ENCODE results near the gene TBC1D14. TPM values are rescaled to one million over a fixed set of nuclear protein-coding genes. Genes with fewer than 3 reads are reported as not detected.

TBC1D14 gene
- total and polyA plus RNA-seq, 10 donors = 13.7 to 114 (median 68.4) TPM

GRCh38 chr4:7051905-7052304 is 142.3 kb downstream of the TBC1D14 start:
- intact Hi-C loops (cut with DNase I; ENCODE audit: low total_unique reads) = no loop called here
- H3K4me1 ChIP-seq = peaks cover 9 to 91% (median 48%) of the 10 kb centered on the region in 6 donors
- DNase-seq = peak; percentile 76

GRCh38 chr4:7052313-7052712 is 142.7 kb downstream of the TBC1D14 start:
- Histone ChIP-seq H3K36me3 (peaks cover 0 to 96% (median 41%) of the 10 kb centered on the region in 6 donors), H3K27me3 (replicated peaks in 1 of 7) (no peaks in the 10 kb centered on the region), H3K27ac (peak overlapping the region in 6 of 8 donors; percentile 22 to 86 (median 72)), H3K4me3 (no peak overlapping the region), H3K9me3 (no peaks in the 10 kb centered on the region), H3K4me1 (peaks cover 9 to 91% (median 44%) of the 10 kb centered on the region in 6 donors)
- peak; percentile 71 for DNase-seq
- TF ChIP-seq, protein P1, sequence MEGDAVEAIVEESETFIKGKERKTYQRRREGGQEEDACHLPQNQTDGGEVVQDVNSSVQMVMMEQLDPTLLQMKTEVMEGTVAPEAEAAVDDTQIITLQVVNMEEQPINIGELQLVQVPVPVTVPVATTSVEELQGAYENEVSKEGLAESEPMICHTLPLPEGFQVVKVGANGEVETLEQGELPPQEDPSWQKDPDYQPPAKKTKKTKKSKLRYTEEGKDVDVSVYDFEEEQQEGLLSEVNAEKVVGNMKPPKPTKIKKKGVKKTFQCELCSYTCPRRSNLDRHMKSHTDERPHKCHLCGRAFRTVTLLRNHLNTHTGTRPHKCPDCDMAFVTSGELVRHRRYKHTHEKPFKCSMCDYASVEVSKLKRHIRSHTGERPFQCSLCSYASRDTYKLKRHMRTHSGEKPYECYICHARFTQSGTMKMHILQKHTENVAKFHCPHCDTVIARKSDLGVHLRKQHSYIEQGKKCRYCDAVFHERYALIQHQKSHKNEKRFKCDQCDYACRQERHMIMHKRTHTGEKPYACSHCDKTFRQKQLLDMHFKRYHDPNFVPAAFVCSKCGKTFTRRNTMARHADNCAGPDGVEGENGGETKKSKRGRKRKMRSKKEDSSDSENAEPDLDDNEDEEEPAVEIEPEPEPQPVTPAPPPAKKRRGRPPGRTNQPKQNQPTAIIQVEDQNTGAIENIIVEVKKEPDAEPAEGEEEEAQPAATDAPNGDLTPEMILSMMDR (IDR thresholded peaks at IDR 0.05 in 8 of 11, conservative IDR thresholded peaks at IDR 0.05 in 3 of 11) = no peak
- no peak for TF ChIP-seq POLR2A (IDR thresholded peaks at IDR 0.05)
- TF ChIP-seq POLR2AphosphoS5 (IDR thresholded peaks at IDR 0.05) = peak in 1 of 3 donors; percentile 24
- intact Hi-C loops (cut with DNase I; ENCODE audit: low total_unique reads) = no loop called here
- WGBS, 5 donors = 65 to 82% (median 74%) methylated on average over 9 to 14 of the region's 14 CpGs

More at GRCh38 chr4:7051905-7052304, 142.3 kb downstream of the TBC1D14 start:
- Histone ChIP-seq H3K36me3 (peaks cover 0 to 96% (median 37%) of the 10 kb centered on the region in 6 donors), H3K27ac (peak overlapping the region in 3 of 8 donors; percentile 51 to 86 (median 80)), H3K4me3 (no peak overlapping the region), H3K27me3 (replicated peaks in 1 of 7) (no peaks in the 10 kb centered on the region), H3K9me3 (no peaks in the 10 kb centered on the region)
- TF ChIP-seq POLR2AphosphoS5 (IDR thresholded peaks at IDR 0.05) = peak in 2 of 3 donors; percentile 24 to 43
- TF ChIP-seq, protein P1 (IDR thresholded peaks at IDR 0.05 in 8 of 11, conservative IDR thresholded peaks at IDR 0.05 in 3 of 11) = no peak
- TF ChIP-seq POLR2A (IDR thresholded peaks at IDR 0.05) = no peak
- 72 to 81% (median 79%) methylated on average over 2 to 14 of the region's 14 CpGs for whole genome bisulfite sequencing, 5 donors

GRCh38 chr4:7052923-7053715 is 143.5 kb downstream of the TBC1D14 start:
- Histone ChIP-seq H3K9me3 (no peaks in the 10 kb centered on the region), H3K27ac (peak overlapping the region in 7 of 8 donors; percentile 51 to 86 (median 64)), H3K36me3 (peaks cover 0 to 96% (median 43%) of the 10 kb centered on the region in 6 donors), H3K27me3 (replicated peaks in 1 of 7) (no peaks in the 10 kb centered on the region), H3K4me1 (peaks cover 9 to 88% (median 39%) of the 10 kb centered on the region in 6 donors), H3K4me3 (peak overlapping the region in 1 of 8 donors; percentile 46)
- no peak for TF ChIP-seq POLR2A (IDR thresholded peaks at IDR 0.05)
- TF ChIP-seq, protein P1 (IDR thresholded peaks at IDR 0.05 in 8 of 11, conservative IDR thresholded peaks at IDR 0.05 in 3 of 11) = no peak
- TF ChIP-seq POLR2AphosphoS5 (IDR thresholded peaks at IDR 0.05) = peak in 2 of 3 donors; percentile 23 to 72
- DNase-seq = peak; percentile 93
- intact Hi-C loops (cut with DNase I; ENCODE audit: low total_unique reads) = no loop called here
- 22 to 62% (median 46%) methylated on average over 12 to 20 of the region's 20 CpGs for WGBS, 5 donors

Measured in spleen (tissue), 11 donors.